KMS-11 (cell line): Measurements from ENCODE around the gene AZU1.
"Not testable (repeated sequence)": the region's sequence is repeated elsewhere in the genome, so short reads cannot be mapped to it uniquely, and the experiment has no call there.

Experiments used
- H2AFZ ChIP-seq: fragments of 200-600 bp; sonication (generic); 2 replicates; pipeline ENCODE4 v1.6.1; 2016; ENCODE audit warnings: antibody characterized with exemption, mixed run types, low read depth
- H3K27ac ChIP-seq: fragments of 200-600 bp; sonication (generic); 2 replicates; pipeline ENCODE4 v1.6.1; 2016; ENCODE audit warnings: mild to moderate bottlenecking, mixed run types
- H3K27me3 ChIP-seq: fragments of 200-600 bp; sonication (generic); 2 replicates; pipeline ENCODE4 v1.6.1; 2017; ENCODE audit warnings: mild to moderate bottlenecking, low read depth, mixed run types, moderate library complexity; ENCODE audit not compliant: insufficient read depth
- H3K36me3 ChIP-seq: fragments of 200-600 bp; sonication (generic); 2 replicates; pipeline ENCODE4 v1.6.1; 2017; ENCODE audit warnings: mild to moderate bottlenecking, mixed run types; ENCODE audit not compliant: insufficient read depth
- H3K4me1 ChIP-seq: fragments of 200-600 bp; sonication (generic); 2 replicates; pipeline ENCODE4 v1.6.1; 2016; ENCODE audit warnings: mild to moderate bottlenecking, low read depth, mixed run types; ENCODE audit not compliant: poor library complexity, severe bottlenecking
- H3K4me2 ChIP-seq: fragments of 200-600 bp; sonication (generic); 2 replicates; pipeline ENCODE4 v1.7.0; 2016; ENCODE audit warnings: mild to moderate bottlenecking, mixed run types
- H3K4me3 ChIP-seq: fragments of 200-600 bp; sonication (generic); IDR thresholded peaks from 2 replicates; pipeline ENCODE4 v1.6.1; 2017; ENCODE audit warnings: low read depth, low read length, mixed read lengths; ENCODE audit not compliant: insufficient read depth
- H3K79me2 ChIP-seq: fragments of 200-600 bp; sonication (generic); 2 replicates; pipeline ENCODE4 v1.6.1; 2016; ENCODE audit warnings: low read depth, mixed run types; ENCODE audit not compliant: insufficient read depth
- H3K9ac ChIP-seq: fragments of 200-600 bp; sonication (generic); 2 replicates; pipeline ENCODE4 v1.6.1; 2016; ENCODE audit warnings: mild to moderate bottlenecking, mixed run types
- H4K20me1 ChIP-seq: fragments of 200-600 bp; sonication (generic); 2 replicates; pipeline ENCODE4 v1.6.1; 2016; ENCODE audit warnings: mild to moderate bottlenecking, mixed run types; ENCODE audit not compliant: insufficient read depth
- CTCF ChIP-seq: fragments of 200-600 bp; sonication (generic); conservative IDR thresholded peaks from 2 replicates; pipeline ENCODE4 v1.6.1; 2017; ENCODE audit warnings: low read depth, mild to moderate bottlenecking, antibody characterized with exemption, low read length, moderate library complexity, mixed read lengths

The AZU1 gene

GRCh38 chr19:876089-876488 lies 48.5 kb downstream of the AZU1 start:
- H3K4me3 ChIP-seq, result no peak overlapping the region
- H3K36me3 ChIP-seq, result no peaks in the 10 kb centered on the region
- H3K79me2 ChIP-seq, result no peaks in the 10 kb centered on the region
- no peak for TF ChIP-seq CTCF
- H3K27me3 ChIP-seq, result no peaks in the 10 kb centered on the region
- no peak overlapping the region for H3K27ac ChIP-seq
- H3K4me2 ChIP-seq, result no peak overlapping the region
- H2AFZ ChIP-seq, result no peak overlapping the region
- H3K4me1 ChIP-seq, result peaks cover 8% of the 10 kb centered on the region
- no peak overlapping the region for H3K9ac ChIP-seq
- H4K20me1 ChIP-seq, result no peaks in the 10 kb centered on the region

GRCh38 chr19:876780-877314 lies 49.2 kb downstream of the AZU1 start:
- H3K36me3 ChIP-seq, result no peaks in the 10 kb centered on the region
- H3K9ac ChIP-seq, result no peak overlapping the region
- peaks cover 7% of the 10 kb centered on the region for H3K4me1 ChIP-seq
- TF ChIP-seq CTCF, result no peak
- H4K20me1 ChIP-seq, result no peaks in the 10 kb centered on the region
- no peak overlapping the region for H3K27ac ChIP-seq
- no peaks in the 10 kb centered on the region for H3K27me3 ChIP-seq
- no peaks in the 10 kb centered on the region for H3K79me2 ChIP-seq
- H2AFZ ChIP-seq, result no peak overlapping the region
- no peak overlapping the region for H3K4me3 ChIP-seq
- no peak overlapping the region for H3K4me2 ChIP-seq

- H3K79me2 ChIP-seq, H3K4me3 ChIP-seq, H2AFZ ChIP-seq, H3K36me3 ChIP-seq, H3K27me3 ChIP-seq, H3K9ac ChIP-seq, H4K20me1 ChIP-seq, H3K4me1 ChIP-seq, H3K4me2 ChIP-seq, H3K27ac ChIP-seq: not testable (repeated sequence)
These were observed 50.5 kb downstream of the AZU1 start for GRCh38 chr19:877992-878660.

GRCh38 chr19:878751-879561 lies 51.3 kb downstream of the AZU1 start:
- not testable (repeated sequence) for H3K27me3 ChIP-seq, H3K79me2 ChIP-seq, H3K9ac ChIP-seq, H3K27ac ChIP-seq, H2AFZ ChIP-seq, H3K4me2 ChIP-seq, H4K20me1 ChIP-seq, H3K4me3 ChIP-seq, H3K36me3 ChIP-seq, H3K4me1 ChIP-seq

GRCh38 chr19:879711-880438 lies 52.2 kb downstream of the AZU1 start:
- H3K4me1 ChIP-seq, result no peaks in the 10 kb centered on the region
- H3K79me2 ChIP-seq, result no peaks in the 10 kb centered on the region
- TF ChIP-seq CTCF, result no peak
- no peak overlapping the region for H3K9ac ChIP-seq
- H2AFZ ChIP-seq, result no peak overlapping the region
- H3K4me2 ChIP-seq, result no peak overlapping the region
- no peak overlapping the region for H3K27ac ChIP-seq
- H3K4me3 ChIP-seq, result no peak overlapping the region
- H4K20me1 ChIP-seq, result no peaks in the 10 kb centered on the region
- H3K27me3 ChIP-seq, result no peaks in the 10 kb centered on the region
- H3K36me3 ChIP-seq, result no peaks in the 10 kb centered on the region
